Cardiac fibroblast (primary cell): ENCODE measurements around the gene RALGAPA1.
A peak's percentile ranks its signal among the peaks of the same experiment; 100 is the strongest.
"Not testable (repeated sequence)": the region's sequence is repeated elsewhere in the genome, so short reads cannot be mapped to it uniquely, and the experiment has no call there.

ENCODE experiments used
- DNase-seq, 2 donors: peaks; one replicate each; pipeline versions ENCODE4 v3.0.0 to v3.0.0-alpha.2; 2010; ENCODE audit warnings: low read depth in 2 of 2
- H3K4me3 ChIP-seq, 2 donors: replicated peaks in 1 of 2; 1 replicate in 1 of 2; 2 replicates in 1 of 2; pipeline ENCODE4 v1.5.1; 2011; ENCODE audit warnings: low read depth in 2 of 2, low read length in 2 of 2, mild to moderate bottlenecking in 2 of 2, moderate library complexity in 1 of 2
- TF ChIP-seq, protein P1 (sequence below): IDR thresholded peaks from one replicate; pipeline ENCODE4 v1.5.1; 2011; ENCODE audit warnings: low read depth, mild to moderate bottlenecking, low read length, inconsistent platforms

The RALGAPA1 gene

DNA sequence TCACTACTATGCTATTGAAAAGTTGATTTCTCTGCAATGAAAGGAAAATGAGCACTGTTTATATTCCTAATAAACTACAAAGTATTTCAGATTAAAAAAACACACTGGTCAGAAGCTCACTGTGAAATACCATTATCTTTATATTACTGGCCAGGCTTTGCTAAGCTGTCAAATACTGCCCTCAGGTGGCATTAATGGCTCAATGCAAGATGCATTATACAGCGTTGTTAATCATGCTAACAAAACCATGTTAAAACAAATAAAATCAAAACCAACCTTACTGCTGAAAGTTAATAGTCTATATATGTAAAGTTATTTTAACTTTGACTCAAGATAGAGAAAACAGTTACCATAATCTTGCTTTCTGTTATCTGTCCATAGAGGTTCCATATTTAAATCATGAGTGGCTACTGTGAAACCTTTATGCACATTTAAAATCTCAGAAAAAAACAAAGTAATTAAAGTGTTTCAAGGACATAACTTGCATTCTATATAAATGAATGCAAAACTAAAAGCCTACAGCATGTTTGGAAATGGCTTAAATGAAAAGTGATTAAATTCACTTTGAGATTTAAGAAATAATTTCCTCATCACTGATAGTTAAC lies 121.7 kb downstream of the RALGAPA1 start:
- peak; percentile 73 to 75 for DNase-seq
- no peak overlapping the region for H3K4me3 ChIP-seq
- TF ChIP-seq, protein P1, sequence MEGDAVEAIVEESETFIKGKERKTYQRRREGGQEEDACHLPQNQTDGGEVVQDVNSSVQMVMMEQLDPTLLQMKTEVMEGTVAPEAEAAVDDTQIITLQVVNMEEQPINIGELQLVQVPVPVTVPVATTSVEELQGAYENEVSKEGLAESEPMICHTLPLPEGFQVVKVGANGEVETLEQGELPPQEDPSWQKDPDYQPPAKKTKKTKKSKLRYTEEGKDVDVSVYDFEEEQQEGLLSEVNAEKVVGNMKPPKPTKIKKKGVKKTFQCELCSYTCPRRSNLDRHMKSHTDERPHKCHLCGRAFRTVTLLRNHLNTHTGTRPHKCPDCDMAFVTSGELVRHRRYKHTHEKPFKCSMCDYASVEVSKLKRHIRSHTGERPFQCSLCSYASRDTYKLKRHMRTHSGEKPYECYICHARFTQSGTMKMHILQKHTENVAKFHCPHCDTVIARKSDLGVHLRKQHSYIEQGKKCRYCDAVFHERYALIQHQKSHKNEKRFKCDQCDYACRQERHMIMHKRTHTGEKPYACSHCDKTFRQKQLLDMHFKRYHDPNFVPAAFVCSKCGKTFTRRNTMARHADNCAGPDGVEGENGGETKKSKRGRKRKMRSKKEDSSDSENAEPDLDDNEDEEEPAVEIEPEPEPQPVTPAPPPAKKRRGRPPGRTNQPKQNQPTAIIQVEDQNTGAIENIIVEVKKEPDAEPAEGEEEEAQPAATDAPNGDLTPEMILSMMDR, result peak; percentile 82

DNA sequence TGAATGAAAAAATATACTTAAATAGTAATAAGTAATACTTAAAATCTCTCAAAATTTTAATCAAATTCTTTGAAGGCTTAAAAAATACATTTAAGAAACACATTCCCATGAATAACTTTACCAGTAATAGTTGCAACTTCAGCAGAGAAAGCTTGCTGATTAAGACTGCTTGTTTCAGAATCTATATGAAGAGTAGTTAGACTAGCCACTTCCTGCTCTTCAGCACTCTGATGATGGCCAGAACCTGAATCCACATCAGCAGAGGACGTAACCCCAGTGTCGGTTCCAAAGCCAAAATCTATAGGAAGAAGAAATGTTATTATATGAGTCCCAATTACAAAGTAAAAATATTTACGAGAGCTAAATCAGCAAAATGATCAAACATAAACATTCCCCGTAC lies 125.4 kb downstream of the RALGAPA1 start:
- H3K4me3 ChIP-seq, DNase-seq: not testable (repeated sequence)

DNA sequence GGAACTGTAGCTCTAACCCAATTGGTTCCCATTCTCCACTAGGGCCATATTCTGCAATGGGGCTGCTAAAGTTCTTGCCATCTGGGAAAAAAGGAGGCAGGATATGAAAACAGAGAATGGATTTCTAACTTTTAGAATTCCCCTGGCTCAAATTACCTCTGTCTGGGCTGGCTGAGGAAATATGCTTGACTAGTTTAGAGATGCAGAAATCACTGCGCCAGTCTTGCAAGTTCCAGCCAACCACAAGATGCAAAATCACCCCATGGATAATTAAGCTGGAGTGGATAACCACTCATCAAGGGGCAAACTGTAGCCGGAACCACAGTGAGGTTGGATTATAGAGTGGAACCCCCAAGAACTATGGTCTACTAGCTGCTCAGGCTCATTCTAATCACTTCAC lies 126.3 kb downstream of the RALGAPA1 start:
- H3K4me3 ChIP-seq, result no peak overlapping the region
- DNase-seq, result no peak
- TF ChIP-seq, protein P1, result no peak

DNA sequence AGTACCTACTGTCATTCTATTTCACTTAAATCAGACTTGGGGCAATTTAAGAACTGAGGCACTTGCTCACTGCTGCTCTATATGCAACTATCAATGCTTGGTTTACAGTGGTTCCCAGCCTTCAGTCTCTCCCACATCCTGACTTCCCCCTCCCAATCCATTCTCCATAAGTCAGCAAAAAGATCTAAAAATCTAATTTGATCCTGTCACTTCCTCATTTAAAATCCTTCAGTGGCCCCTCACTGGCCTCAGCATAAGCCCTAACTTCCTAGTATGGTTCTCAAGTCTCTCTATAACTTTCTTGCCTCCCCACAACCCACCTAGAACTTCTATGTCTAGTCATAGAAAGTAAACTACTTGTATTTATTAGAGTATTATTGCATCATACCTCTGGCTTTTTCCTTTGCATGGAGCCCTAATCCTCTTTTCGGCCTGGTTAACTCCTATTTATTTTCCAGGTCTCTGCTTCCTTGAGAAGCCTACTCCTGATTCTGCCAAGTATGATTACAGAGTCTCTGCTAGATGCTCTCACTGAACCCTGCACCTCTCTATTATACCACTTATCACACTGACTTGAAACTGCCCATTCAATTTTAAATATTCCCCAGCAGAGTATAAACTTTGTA lies 130.6 kb downstream of the RALGAPA1 start:
- TF ChIP-seq, protein P1, result no peak
- no peak overlapping the region for H3K4me3 ChIP-seq

DNA sequence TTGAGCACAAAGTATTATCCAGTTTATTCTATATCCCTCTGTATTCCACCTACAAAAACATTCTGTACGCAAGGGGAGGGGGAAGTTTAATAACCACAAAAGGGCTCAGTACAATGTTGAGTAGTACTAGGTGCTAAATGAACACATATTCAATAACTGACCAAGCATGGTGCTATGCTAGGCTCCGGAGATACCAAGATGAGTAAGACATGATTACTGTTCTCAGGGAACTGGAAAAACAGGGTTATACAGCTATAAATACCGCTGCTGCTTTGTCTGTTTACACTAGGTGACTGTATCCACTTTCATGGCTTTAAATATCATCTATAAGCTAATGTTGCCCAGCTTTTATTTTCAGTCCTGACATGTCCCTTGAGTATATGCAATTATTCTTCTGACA lies 139.3 kb downstream of the RALGAPA1 start:
- TF ChIP-seq, protein P1, result no peak
- H3K4me3 ChIP-seq, result no peak overlapping the region
- DNase-seq, result peak in 1 of 2 donors; percentile 77

More for the DNA sequence above, 130.6 kb downstream of the RALGAPA1 start:
- no peak for DNase-seq

DNA sequence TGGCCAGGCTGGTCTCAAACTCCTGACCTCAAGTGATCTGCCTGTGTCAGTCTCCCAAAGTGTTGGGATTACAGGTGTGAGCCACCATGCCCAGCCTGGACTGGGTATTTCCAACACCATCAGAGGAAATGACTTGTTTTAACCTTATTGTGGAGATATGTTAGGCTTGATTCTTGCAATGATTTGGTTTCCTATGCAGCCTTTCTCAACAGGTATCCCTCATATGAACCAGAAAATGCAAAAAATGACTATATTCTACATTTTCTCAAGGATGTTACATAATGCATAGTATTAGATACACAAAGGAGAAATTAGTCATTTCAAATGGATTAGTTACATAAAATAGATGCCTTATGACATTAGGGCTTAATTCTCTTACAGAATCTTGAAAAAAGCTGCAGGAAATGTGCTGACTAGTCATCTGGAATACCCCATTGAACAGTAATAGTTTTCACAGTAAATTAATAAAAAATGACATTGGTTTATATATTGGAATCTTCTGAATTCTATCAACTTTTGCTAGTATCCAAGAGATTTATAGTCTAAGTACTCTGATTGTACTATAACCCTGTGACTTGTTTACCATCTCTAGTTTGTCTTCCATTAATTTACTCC lies 142.6 kb downstream of the RALGAPA1 start:
- TF ChIP-seq, protein P1, result no peak
- H3K4me3 ChIP-seq, result no peak overlapping the region
- no peak for DNase-seq

DNA sequence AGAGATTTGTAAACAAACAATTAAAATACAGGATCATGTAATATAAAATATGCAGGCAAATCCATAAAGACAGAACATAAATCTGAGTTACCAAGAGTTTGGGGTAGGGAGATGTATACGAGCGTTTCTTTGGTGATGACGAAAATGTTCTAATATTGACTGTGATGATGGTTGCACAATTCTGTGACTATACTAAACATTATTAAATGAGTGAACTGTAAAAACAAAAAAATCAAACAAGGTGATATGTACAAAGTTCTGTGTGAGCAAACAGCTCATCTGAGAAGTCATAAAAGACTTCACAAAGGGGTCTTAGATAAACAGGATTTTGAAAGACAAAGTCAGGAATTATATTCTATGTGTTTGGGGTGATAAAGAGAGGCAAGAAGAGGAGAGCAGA lies 147.2 kb downstream of the RALGAPA1 start:
- DNase-seq, result no peak
- TF ChIP-seq, protein P1, result no peak
- H3K4me3 ChIP-seq, result no peak overlapping the region
